Muscle layer of duodenum (tissue), 2 donors: ENCODE data around the gene KCNMB4.

ENCODE experiments used
- H3K27ac ChIP-seq: one replicate; pipeline ENCODE4 v1.7.0; 2013; ENCODE audit warnings: mild to moderate bottlenecking, low read length
- H3K27me3 ChIP-seq: one replicate; pipeline ENCODE4 v1.7.0; 2013; ENCODE audit warnings: low read depth, mild to moderate bottlenecking, control low read depth, low read length
- H3K36me3 ChIP-seq, 2 donors: one replicate each; pipeline ENCODE4 v1.7.0; 2013; ENCODE audit warnings: low read length in 2 of 2, control low read depth in 1 of 2, mild to moderate bottlenecking in 1 of 2; ENCODE audit not compliant: insufficient read depth in 2 of 2, control insufficient read depth in 1 of 2
- H3K4me1 ChIP-seq, 2 donors: one replicate each; pipeline ENCODE4 v1.7.0; 2013; ENCODE audit warnings: low read length in 2 of 2, mild to moderate bottlenecking in 2 of 2, control low read depth in 1 of 2, moderate library complexity in 1 of 2; ENCODE audit not compliant: insufficient read depth in 2 of 2, control insufficient read depth in 1 of 2
- H3K4me3 ChIP-seq, 2 donors: one replicate each; pipeline ENCODE4 v1.7.0; 2013; ENCODE audit warnings: low read length in 2 of 2, low read depth in 1 of 2, mild to moderate bottlenecking in 1 of 2
- H3K9me3 ChIP-seq, 2 donors: one replicate each; pipeline ENCODE4 v1.7.0; 2013; ENCODE audit warnings: low read length in 2 of 2, control low read depth in 1 of 2, mild to moderate bottlenecking in 1 of 2; ENCODE audit not compliant: control insufficient read depth in 1 of 2
- donor health status: healthy.

KCNMB4 gene

DNA sequence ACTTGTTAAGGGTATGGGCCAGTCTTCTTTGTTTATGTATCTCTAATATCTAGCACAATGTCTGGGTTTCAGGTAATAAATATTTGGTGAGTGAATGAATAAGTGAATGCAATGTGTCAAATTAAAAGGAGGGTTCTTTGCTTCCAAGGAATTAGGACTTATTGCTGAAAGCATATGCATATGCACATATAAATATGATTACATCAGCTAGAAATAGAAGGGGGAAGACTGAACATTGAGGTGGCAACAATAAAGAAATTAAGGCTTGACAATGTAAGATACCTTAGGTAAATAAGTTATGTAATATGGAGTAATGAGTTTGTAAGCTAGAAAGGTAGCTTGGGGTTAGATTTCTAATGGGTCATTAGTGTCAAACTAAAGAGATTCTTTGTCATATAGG is 37.7 kb downstream of the KCNMB4 start:
- H3K9me3 ChIP-seq = no peaks in the 10 kb centered on the region
- H3K4me3 ChIP-seq = no peak overlapping the region
- H3K27me3 ChIP-seq = no peaks in the 10 kb centered on the region
- H3K36me3 ChIP-seq = peaks cover 0 to 7% of the 10 kb centered on the region in 2 donors
- no peaks in the 10 kb centered on the region for H3K4me1 ChIP-seq
- H3K27ac ChIP-seq = no peak overlapping the region

DNA sequence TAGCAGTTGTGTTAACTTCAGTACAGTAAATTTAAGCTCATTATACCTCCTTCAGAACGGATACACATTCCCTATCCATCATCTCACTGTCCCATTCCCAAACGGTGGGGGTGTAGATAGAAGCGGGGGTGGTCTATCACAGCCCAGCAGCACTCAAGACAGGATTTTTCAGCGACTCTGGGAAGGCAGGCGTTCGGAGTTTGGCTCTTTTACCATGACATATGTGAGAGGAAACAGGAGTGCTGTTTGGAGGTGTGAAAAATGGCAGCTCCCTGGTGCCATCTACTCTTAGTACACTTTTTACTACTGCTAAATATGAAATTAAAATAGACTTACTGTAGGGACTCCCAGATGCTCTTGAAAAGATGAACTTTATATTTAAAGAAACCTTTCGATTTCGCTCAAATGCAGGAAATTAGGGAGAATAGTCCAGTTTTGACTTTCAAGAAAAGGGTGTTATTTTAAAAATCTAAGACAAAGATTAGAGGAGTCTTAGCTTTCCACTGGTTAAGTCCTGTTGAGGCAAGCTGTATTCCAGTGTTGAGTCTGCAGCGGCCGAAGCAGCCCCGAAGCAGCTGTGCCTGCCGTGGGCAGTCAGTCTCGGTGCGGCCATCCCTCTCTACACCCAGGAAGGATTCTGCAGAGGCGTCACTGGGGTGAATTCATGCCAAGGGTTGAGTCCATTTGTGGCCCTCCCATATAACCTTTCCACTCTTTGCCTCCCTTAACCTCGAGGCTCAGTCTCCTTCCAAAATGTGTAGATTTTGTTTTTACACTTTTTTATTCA is 42.1 kb downstream of the KCNMB4 start:
- H3K4me3 ChIP-seq = no peak overlapping the region
- no peaks in the 10 kb centered on the region for H3K36me3 ChIP-seq
- H3K27ac ChIP-seq = no peak overlapping the region
- no peaks in the 10 kb centered on the region for H3K9me3 ChIP-seq
- no peaks in the 10 kb centered on the region for H3K4me1 ChIP-seq
- no peaks in the 10 kb centered on the region for H3K27me3 ChIP-seq

DNA sequence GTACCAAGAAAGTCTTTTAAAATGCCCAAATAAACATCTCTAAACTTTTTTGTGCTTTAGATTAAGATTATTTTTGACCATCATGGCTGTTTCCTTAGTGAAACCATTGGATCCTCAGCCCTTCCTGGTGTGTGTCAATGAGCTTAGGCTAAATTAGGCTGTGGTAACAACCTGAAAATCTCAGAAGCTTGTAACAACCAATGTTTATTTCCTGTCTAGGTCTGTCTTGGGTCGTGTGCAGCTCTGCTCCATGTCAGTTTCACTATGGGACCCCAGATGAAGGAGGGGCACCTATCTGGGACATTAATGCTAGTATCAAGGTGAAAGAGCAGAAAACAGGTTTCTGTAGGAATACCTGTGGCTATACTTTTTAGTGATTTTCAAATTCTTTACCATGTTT is 49.9 kb downstream of the KCNMB4 start:
- no peaks in the 10 kb centered on the region for H3K27me3 ChIP-seq
- H3K27ac ChIP-seq = no peak overlapping the region
- no peak overlapping the region for H3K4me3 ChIP-seq
- H3K4me1 ChIP-seq = no peaks in the 10 kb centered on the region
- H3K9me3 ChIP-seq = no peaks in the 10 kb centered on the region
- no peaks in the 10 kb centered on the region for H3K36me3 ChIP-seq

DNA sequence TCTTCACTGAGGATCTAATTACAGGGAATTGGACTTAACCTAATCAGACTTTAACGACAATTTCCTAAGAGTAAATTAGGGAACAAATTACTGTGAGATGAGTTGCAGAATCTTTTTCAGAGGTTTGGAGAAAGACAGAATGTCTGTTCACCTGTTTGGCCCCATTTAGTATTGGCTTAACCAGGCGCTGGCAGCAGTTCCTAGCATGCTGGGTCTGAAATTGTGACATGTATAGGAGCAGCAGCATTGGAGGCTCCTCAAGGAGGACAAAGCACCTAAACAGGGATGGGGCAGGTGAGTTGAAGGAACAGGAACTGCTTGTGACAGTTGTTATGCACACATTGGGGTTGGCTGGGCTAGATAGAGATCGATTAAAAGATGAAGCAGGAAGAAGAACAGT is 51.0 kb downstream of the KCNMB4 start:
- H3K4me3 ChIP-seq = no peak overlapping the region
- no peaks in the 10 kb centered on the region for H3K27me3 ChIP-seq
- H3K27ac ChIP-seq = no peak overlapping the region

DNA sequence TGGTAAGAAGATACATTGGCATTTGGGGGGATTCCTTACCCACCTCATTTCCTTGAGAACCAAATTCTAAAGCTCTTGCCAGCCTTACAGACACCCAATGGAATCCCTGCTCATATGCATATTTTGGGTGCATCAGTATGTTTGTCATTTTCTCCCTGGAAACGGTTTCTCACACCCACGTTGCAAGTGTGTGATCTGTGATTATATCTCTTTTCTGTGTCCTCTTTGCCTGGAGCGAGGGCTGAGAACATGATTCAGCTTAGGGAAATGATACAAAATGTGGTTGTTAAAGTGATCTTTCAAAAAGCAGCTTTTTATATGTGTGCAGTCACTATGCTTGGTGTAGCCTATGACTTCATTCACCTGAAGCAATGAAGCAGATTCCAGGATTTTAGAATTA is 52.0 kb downstream of the KCNMB4 start:
- H3K4me1 ChIP-seq = no peaks in the 10 kb centered on the region
- H3K4me3 ChIP-seq = no peak overlapping the region
- H3K27ac ChIP-seq = no peak overlapping the region
- H3K36me3 ChIP-seq = no peaks in the 10 kb centered on the region
- no peaks in the 10 kb centered on the region for H3K9me3 ChIP-seq
- H3K27me3 ChIP-seq = no peaks in the 10 kb centered on the region

More for the DNA sequence above, 51.0 kb downstream of the KCNMB4 start:
- Histone ChIP-seq H3K4me1 (no peaks in the 10 kb centered on the region), H3K36me3 (no peaks in the 10 kb centered on the region), H3K9me3 (no peaks in the 10 kb centered on the region)

DNA sequence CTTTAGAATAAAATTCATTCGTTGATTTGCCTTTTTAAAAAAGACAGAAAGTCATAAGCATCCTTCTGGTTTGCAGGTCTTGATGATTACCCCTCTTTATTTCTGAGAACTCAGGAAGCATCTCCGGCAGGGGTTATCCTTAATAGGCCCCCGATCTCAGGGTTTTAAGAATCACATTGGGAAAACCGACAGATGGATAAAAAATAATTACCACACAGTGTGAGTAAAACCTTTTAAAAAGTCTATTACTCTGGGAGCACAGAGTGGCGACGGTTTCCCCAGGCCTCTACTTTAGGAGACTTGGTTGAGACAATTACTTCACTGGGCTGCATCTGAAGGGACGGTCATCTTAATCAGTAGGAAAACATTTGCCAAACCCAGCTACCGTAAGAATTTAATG is 56.5 kb downstream of the KCNMB4 start:
- Histone ChIP-seq H3K4me1 (no peaks in the 10 kb centered on the region), H3K27me3 (no peaks in the 10 kb centered on the region), H3K27ac (no peak overlapping the region), H3K4me3 (no peak overlapping the region), H3K9me3 (no peaks in the 10 kb centered on the region), H3K36me3 (no peaks in the 10 kb centered on the region)

DNA sequence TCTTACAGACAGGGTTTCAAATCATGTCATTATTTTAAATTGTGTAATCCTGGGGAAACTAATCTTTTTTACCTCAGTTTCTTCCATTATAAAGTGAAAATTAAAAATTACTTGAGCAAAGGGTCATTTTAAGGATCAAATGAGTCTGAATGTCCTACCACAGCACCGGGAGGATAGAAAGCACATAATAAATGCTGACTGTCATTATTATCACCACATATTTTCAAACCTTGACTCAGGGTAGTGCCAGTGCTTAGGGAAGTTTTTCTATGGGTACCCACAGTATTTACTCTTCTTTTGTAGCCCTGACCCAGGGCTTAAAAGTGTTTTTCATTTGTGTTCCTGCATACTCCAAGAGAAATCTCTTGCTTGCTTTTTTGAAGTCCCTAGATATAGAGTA is 60.5 kb downstream of the KCNMB4 start:
- no peak overlapping the region for H3K4me3 ChIP-seq
- no peaks in the 10 kb centered on the region for H3K27me3 ChIP-seq
- no peaks in the 10 kb centered on the region for H3K36me3 ChIP-seq
- H3K9me3 ChIP-seq = no peaks in the 10 kb centered on the region
- H3K27ac ChIP-seq = no peak overlapping the region
- H3K4me1 ChIP-seq = no peaks in the 10 kb centered on the region

DNA sequence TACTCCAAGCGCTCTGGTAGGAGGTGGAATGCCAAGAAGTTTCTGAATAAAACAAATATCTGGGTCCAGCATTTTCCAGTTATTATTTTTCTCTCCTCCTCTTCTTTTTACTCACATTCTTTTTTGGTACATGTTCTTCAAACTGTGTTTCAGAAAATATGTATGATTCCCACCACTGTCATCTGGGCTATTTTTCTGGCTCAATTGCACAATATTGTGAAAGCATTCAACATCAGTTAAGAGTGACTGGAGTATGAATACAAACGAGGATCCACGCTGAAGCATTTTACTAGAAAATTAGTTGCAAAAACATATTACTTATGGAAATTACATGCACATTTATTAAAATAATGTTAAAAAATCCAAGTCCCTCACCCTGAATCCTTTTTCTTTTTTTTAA is 61.5 kb downstream of the KCNMB4 start:
- H3K4me3 ChIP-seq = no peak overlapping the region
- no peaks in the 10 kb centered on the region for H3K27me3 ChIP-seq
- no peak overlapping the region for H3K27ac ChIP-seq
- H3K9me3 ChIP-seq = no peaks in the 10 kb centered on the region
- no peaks in the 10 kb centered on the region for H3K36me3 ChIP-seq
- H3K4me1 ChIP-seq = no peaks in the 10 kb centered on the region

DNA sequence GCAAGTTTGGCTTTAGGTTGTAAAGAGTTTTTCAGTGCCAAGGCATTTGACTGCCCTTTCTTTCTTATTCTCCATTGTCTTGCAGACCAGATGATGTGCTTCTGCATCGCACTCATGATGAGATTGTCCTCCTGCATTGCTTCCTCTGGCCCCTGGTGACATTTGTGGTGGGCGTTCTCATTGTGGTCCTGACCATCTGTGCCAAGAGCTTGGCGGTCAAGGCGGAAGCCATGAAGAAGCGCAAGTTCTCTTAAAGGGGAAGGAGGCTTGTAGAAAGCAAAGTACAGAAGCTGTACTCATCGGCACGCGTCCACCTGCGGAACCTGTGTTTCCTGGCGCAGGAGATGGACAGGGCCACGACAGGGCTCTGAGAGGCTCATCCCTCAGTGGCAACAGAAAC is 64.3 kb downstream of the KCNMB4 start:
- Histone ChIP-seq H3K9me3 (no peaks in the 10 kb centered on the region), H3K4me1 (no peaks in the 10 kb centered on the region), H3K27me3 (no peaks in the 10 kb centered on the region), H3K4me3 (no peak overlapping the region), H3K36me3 (no peaks in the 10 kb centered on the region), H3K27ac (no peak overlapping the region)

DNA sequence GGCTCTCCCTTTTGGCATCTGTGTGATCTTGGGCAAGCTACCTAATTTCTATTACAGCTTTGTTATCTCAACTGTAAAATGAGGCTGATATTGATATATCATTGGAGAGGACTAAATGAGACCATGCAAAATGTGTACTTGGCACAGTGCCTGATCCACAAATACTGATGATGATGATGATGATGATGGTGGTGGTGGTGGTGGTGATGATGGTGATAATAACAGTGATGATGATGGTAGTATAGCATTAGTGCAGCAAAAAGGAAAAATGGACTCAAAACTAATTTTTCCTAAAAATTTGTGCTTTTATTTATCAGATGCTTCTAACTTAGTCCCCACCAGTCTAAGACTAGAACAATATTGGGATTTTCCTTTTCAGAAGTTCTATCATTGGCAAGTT is 70.7 kb downstream of the KCNMB4 start:
- no peaks in the 10 kb centered on the region for H3K4me1 ChIP-seq
- no peaks in the 10 kb centered on the region for H3K36me3 ChIP-seq
- no peak overlapping the region for H3K27ac ChIP-seq
- no peaks in the 10 kb centered on the region for H3K27me3 ChIP-seq
- H3K9me3 ChIP-seq = no peaks in the 10 kb centered on the region
- no peak overlapping the region for H3K4me3 ChIP-seq

DNA sequence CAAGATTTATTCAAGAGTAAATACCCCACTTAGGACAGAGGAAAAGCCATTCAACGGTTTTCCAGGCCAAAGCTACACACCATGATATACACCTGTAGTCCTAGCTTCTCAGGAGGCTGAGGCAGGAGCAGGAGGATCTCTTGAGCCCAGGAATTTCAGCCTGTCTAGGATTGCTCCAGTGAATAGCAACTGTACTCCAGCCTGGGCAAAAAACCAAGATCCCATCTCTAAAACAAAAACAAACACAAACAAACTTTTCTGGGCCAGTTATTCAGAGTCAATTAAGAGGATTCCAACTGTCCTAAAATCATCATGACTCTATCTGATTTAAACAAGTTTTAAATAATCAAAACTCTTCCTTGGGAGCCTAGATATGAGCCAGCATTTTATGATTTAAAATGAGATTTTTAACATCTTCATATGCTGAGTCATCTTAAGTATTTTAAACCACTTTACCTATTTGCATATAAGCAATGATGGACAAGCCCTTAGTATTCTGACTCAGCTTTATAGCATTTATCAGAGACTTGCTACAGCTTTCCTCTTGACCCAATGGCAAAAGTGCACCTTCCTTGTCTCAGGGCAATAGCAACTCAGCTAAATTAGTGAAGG is 77.1 kb downstream of the KCNMB4 start:
- Histone ChIP-seq H3K4me1 (no peaks in the 10 kb centered on the region), H3K27ac (no peak overlapping the region), H3K4me3 (no peak overlapping the region), H3K9me3 (no peaks in the 10 kb centered on the region), H3K27me3 (no peaks in the 10 kb centered on the region), H3K36me3 (no peaks in the 10 kb centered on the region)

DNA sequence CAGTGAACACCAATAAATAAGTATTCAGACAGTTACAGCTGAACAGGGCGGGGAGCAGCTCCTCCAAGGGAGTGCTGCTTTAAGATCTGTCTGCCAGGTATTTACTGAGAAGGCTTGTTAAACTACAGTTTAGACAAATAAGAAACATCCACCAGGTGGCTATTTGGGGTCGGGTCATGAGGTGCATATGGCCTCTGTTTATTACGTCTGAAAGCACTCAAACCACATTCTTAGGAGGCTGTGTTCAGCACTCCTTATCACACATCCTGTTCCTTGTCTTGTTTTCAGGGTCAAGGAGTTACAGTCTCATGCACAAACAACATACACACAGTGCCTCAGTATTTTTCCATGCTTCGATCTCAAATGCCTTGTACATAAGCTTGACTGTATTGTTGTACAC is 78.8 kb downstream of the KCNMB4 start:
- Histone ChIP-seq H3K4me1 (no peaks in the 10 kb centered on the region), H3K9me3 (peaks cover 0 to 10% of the 10 kb centered on the region in 2 donors), H3K27ac (no peak overlapping the region), H3K27me3 (no peaks in the 10 kb centered on the region), H3K4me3 (no peak overlapping the region), H3K36me3 (peaks cover 0 to 6% of the 10 kb centered on the region in 2 donors)
